ENCODE data around the gene EFCAB11. TPM values are rescaled to one million over a fixed set of nuclear protein-coding genes. Genes with fewer than 3 reads are reported as not detected.

The EFCAB11 gene
- total and polyA plus RNA-seq, 2 of the 8 experiments (the other 6 are each of a cell fraction or from before 2014, with no cell fraction given), result 6.8 to 12.8 TPM

DNA sequence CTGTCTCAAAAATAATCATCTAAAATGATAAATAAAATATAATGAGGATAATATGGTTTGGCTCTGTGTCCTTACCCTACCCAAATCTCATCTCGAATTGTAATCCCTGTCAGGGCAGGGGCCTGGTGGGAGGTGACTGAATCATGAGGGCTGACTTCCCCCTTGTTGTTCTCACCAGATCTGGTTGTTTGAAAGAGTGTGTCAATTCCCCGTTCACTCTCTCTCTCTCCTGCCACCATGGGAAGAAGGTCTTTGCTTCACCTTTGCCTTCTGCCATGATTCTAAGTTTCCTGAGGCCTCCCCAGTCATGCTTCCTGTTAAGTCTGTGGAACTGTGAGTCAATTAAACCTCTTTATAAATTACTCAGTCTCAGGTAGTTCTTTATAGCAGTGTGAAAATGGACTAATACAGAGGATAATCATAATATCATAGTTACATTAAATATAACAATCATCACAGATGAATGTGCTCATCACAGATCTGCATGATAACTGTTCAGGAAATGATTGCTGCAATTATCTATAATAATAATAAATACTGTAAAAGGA is 12.6 kb downstream of the EFCAB11 start:
- H2BK120ac ChIP-seq (replicated peaks; ENCODE audit: low read depth, low read length), result no peak overlapping the region
- ChIA-PET CTCF (ENCODE audit: partially characterized antibody) (interaction anchor here (1.4 to 1.5 kb wide), 2 partner anchors 8 to 19 kb away, joined by 3 read pairs; no protein-coding TSS in a partner anchor), POLR2A (ENCODE audit: partially characterized antibody) (no interaction called here)
- H3K14ac ChIP-seq (ENCODE audit: insufficient read length), result no peak overlapping the region
- H4K20me1 ChIP-seq (replicated peaks in 1 of 2; ENCODE audit: control insufficient read depth in 1 of 2, insufficient read depth in 2 of 2, low read length in 2 of 2), result no peaks in the 10 kb centered on the region
- H3K9me3 ChIP-seq (ENCODE audit: insufficient read depth in 2 of 2, low read depth in 1 of 2, low read length in 1 of 2), result no peaks in the 10 kb centered on the region
- DNase-seq (ENCODE audit: low read depth in 1 of 2, low spot score in 2 of 2), result no peak
- H4K8ac ChIP-seq (ENCODE audit: extremely low read depth, insufficient read depth, low read length), result no peak overlapping the region
- no peaks in the 10 kb centered on the region for H3K36me3 ChIP-seq (ENCODE audit: control insufficient read depth in 2 of 4, insufficient read depth in 4 of 4, low read length in 3 of 4)
- no peak overlapping the region for H4K5ac ChIP-seq (ENCODE audit: insufficient read length, low read depth, low read length)
- H2BK12ac ChIP-seq (ENCODE audit: low read depth, low read length), result no peak overlapping the region
- no peaks in the 10 kb centered on the region for H3K23me2 ChIP-seq (ENCODE audit: low read depth, low read length)
- H3K4me2 ChIP-seq (ENCODE audit: insufficient read depth in 1 of 2, low read depth in 2 of 2, low read length in 2 of 2), result no peak overlapping the region
- no peak overlapping the region for H3K23ac ChIP-seq (ENCODE audit: insufficient read length)
- FAIRE-seq, result no peak
- no peaks in the 10 kb centered on the region for H3K4me1 ChIP-seq (replicated peaks in 1 of 4; ENCODE audit: control insufficient read depth in 3 of 4, insufficient read depth in 4 of 4, low read length in 3 of 4)
- no peak overlapping the region for H3K4ac ChIP-seq (replicated peaks; ENCODE audit: insufficient read length, low read depth, low read length)
- H3K79me1 ChIP-seq (ENCODE audit: low read depth, low read length), result no peaks in the 10 kb centered on the region
- H2BK5ac ChIP-seq (ENCODE audit: low read depth, low read length), result no peak overlapping the region
- no peak overlapping the region for H3K9ac ChIP-seq (replicated peaks in 1 of 4; ENCODE audit: extremely low read depth in 1 of 4, low read depth in 3 of 4, low read length in 3 of 4)
- no peak overlapping the region for H2BK20ac ChIP-seq (ENCODE audit: low read length)
- no peaks in the 10 kb centered on the region for H3K27me3 ChIP-seq (replicated peaks in 1 of 4; ENCODE audit: control insufficient read depth in 3 of 4, extremely low read depth in 1 of 4, insufficient read depth in 3 of 4, low read length in 3 of 4)
- H4K91ac ChIP-seq (replicated peaks; ENCODE audit: insufficient read length, low read length), result no peak overlapping the region
- no peak overlapping the region for H2AFZ ChIP-seq (ENCODE audit: low read length)
- H3K56ac ChIP-seq (replicated peaks; ENCODE audit: insufficient read length, low read depth, low read length), result no peak overlapping the region
- no peak overlapping the region for H3K4me3 ChIP-seq (ENCODE audit: extremely low read depth in 1 of 4, insufficient read depth in 2 of 4, low read depth in 3 of 4, low read length in 4 of 4)
- no peaks in the 10 kb centered on the region for H3K79me2 ChIP-seq (ENCODE audit: control insufficient read depth in 1 of 2, insufficient read depth in 2 of 2, low read length in 2 of 2)
- no peak overlapping the region for H2BK15ac ChIP-seq (ENCODE audit: low read length)
- H3K18ac ChIP-seq (ENCODE audit: extremely low read depth, low read length), result no peak overlapping the region
- 86% methylated on average over 2 of the region's 2 CpGs; no CpG with 5 or more reads in 1 of the 2 experiments for WGBS, 2 experiments (ENCODE audit: extremely low coverage in 1 of 2, insufficient coverage in 1 of 2, insufficient read length in 1 of 2, insufficient replicate concordance in 2 of 2, low coverage in 1 of 2, low lambda C conversion rate in 2 of 2, missing lambda C conversion rate in 1 of 2)
- H2AK5ac ChIP-seq (ENCODE audit: low read depth, low read length), result no peak overlapping the region
- H3K27ac ChIP-seq (ENCODE audit: low read depth, low read length), result no peak overlapping the region
- TF ChIP-seq, protein P1, sequence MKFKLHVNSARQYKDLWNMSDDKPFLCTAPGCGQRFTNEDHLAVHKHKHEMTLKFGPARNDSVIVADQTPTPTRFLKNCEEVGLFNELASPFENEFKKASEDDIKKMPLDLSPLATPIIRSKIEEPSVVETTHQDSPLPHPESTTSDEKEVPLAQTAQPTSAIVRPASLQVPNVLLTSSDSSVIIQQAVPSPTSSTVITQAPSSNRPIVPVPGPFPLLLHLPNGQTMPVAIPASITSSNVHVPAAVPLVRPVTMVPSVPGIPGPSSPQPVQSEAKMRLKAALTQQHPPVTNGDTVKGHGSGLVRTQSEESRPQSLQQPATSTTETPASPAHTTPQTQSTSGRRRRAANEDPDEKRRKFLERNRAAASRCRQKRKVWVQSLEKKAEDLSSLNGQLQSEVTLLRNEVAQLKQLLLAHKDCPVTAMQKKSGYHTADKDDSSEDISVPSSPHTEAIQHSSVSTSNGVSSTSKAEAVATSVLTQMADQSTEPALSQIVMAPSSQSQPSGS (IDR thresholded peaks at IDR 0.05; ENCODE audit: low read length), result no peak
- no peak for TF ChIP-seq TAF1 (IDR thresholded peaks at IDR 0.05; ENCODE audit: low read depth, low read length)
- no peak for TF ChIP-seq ASH2L (IDR thresholded peaks at IDR 0.05; ENCODE audit: low read length)
- TF ChIP-seq CREB1 (IDR thresholded peaks at IDR 0.05), result no peak
- TF ChIP-seq, protein P2, sequence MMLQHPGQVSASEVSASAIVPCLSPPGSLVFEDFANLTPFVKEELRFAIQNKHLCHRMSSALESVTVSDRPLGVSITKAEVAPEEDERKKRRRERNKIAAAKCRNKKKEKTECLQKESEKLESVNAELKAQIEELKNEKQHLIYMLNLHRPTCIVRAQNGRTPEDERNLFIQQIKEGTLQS (IDR thresholded peaks at IDR 0.05; ENCODE audit: insufficient read depth, low read depth, low read length), result no peak
- no peak for TF ChIP-seq PHF8 (conservative IDR thresholded peaks at IDR 0.05; ENCODE audit: low read depth, low read length)
- TF ChIP-seq KDM4A (IDR thresholded peaks at IDR 0.05; ENCODE audit: low read depth, low read length, severe bottlenecking), result no peak
- TF ChIP-seq GTF2F1 (IDR thresholded peaks at IDR 0.05; ENCODE audit: borderline replicate concordance, low read depth, low read length), result no peak
- TF ChIP-seq MAFK (IDR thresholded peaks at IDR 0.05; ENCODE audit: low read depth, low read length), result no peak
- TF ChIP-seq KDM5A (IDR thresholded peaks at IDR 0.05; ENCODE audit: low read length), result no peak
- TF ChIP-seq MAX (IDR thresholded peaks at IDR 0.05), result no peak
- no peak for TF ChIP-seq RFX5 (IDR thresholded peaks at IDR 0.05; ENCODE audit: borderline replicate concordance, low read depth, low read length)
